Mucosa of descending colon (tissue), 3 donors: ENCODE measurements around the gene LIFR. TPM values are rescaled to one million over a fixed set of nuclear protein-coding genes. Genes with fewer than 3 reads are reported as not detected.

Experiments used
- ATAC-seq: fragments of 200-7000 bp; cut with Tn5 transposase; one replicate; pipeline ENCODE4 v1.9.1; 2020; ENCODE audit warnings: mild to moderate bottlenecking, moderate library complexity
- DNase-seq, 3 donors: peaks; one replicate each; pipeline ENCODE4 v3.0.0-alpha.2; 2020
- H3K36me3 ChIP-seq: fragments of 200-600 bp; one replicate; pipeline ENCODE4 v1.8.0; 2021; ENCODE audit warnings: low read depth, mild to moderate bottlenecking
- H3K4me1 ChIP-seq: fragments of 200-600 bp; one replicate; pipeline ENCODE4 v1.8.0; 2021; ENCODE audit warnings: low read depth, mild to moderate bottlenecking
- H3K4me3 ChIP-seq: fragments of 200-600 bp; one replicate; pipeline ENCODE4 v1.8.0; 2021; ENCODE audit warnings: mild to moderate bottlenecking
- H3K9me3 ChIP-seq: fragments of 200-600 bp; one replicate; pipeline ENCODE4 v1.8.0; 2021; ENCODE audit warnings: mild to moderate bottlenecking
- intact Hi-C, 2 donors: fragments of 100-400 bp; cut with DNase I in 1 of 2; cut with micrococcal nuclease in 1 of 2; formaldehyde crosslinking; loops; one replicate each; pipeline versions ENCODE4 v1.11.0 to v1.11.1; 2022; cut with DNase I, micrococcal nuclease
- total RNA-seq, 3 donors: library from RNA; stranded (reverse); fragmentation: NEBNext Ultra II Directional in 2 of 3; extraction: Animal tissue kit (Norgen Biotek cat#: 25700) in 2 of 3; gene quantifications; one replicate each; pipeline versions ENCODE4 v1.2.1 to v1.2.4, GENCODE V29; 2021 to 2023
- TF ChIP-seq, protein P1 (sequence below): fragments of 200-600 bp; IDR thresholded peaks from one replicate; pipeline ENCODE4 v1.8.0; 2022; ENCODE audit warnings: antibody characterized with exemption, mild to moderate bottlenecking
- donor health status: DM: no; HTN: no; CAD: no; lungs with moderate emphysema.
- donor health status: DM: no; HTN: no; CAD: no.
- donor health status: DM: no; HTN: yes; CAD: no.

The LIFR gene
- total RNA-seq, 3 donors from 2014 or later: 9.5 to 28.9 (median 13.1) TPM

- no peaks in the 10 kb centered on the region for H3K36me3 ChIP-seq
- intact Hi-C loops: no loop called here
- TF ChIP-seq, protein P1, sequence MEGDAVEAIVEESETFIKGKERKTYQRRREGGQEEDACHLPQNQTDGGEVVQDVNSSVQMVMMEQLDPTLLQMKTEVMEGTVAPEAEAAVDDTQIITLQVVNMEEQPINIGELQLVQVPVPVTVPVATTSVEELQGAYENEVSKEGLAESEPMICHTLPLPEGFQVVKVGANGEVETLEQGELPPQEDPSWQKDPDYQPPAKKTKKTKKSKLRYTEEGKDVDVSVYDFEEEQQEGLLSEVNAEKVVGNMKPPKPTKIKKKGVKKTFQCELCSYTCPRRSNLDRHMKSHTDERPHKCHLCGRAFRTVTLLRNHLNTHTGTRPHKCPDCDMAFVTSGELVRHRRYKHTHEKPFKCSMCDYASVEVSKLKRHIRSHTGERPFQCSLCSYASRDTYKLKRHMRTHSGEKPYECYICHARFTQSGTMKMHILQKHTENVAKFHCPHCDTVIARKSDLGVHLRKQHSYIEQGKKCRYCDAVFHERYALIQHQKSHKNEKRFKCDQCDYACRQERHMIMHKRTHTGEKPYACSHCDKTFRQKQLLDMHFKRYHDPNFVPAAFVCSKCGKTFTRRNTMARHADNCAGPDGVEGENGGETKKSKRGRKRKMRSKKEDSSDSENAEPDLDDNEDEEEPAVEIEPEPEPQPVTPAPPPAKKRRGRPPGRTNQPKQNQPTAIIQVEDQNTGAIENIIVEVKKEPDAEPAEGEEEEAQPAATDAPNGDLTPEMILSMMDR: no peak
Observed at GRCh38 chr5:38483805-38484398, 72.5 kb downstream of the LIFR start.

GRCh38 chr5:38479315-38479904 is 77.0 kb downstream of the LIFR start:
- H3K9me3 ChIP-seq: no peaks in the 10 kb centered on the region
- H3K4me3 ChIP-seq: no peak overlapping the region
- intact Hi-C loops: no loop called here
- H3K4me1 ChIP-seq: no peaks in the 10 kb centered on the region
- peak; percentile 31 for ATAC-seq
- H3K36me3 ChIP-seq: no peaks in the 10 kb centered on the region
- TF ChIP-seq, protein P1: no peak
- no peak for DNase-seq

More at GRCh38 chr5:38483805-38484398, 72.5 kb downstream of the LIFR start:
- Histone ChIP-seq H3K4me1 (no peaks in the 10 kb centered on the region), H3K4me3 (no peak overlapping the region), H3K9me3 (no peaks in the 10 kb centered on the region)
- ATAC-seq: no peak
- DNase-seq: no peak

- H3K36me3 ChIP-seq: no peaks in the 10 kb centered on the region
- ATAC-seq: no peak
- DNase-seq: no peak
- no peaks in the 10 kb centered on the region for H3K4me1 ChIP-seq
- intact Hi-C loops: no loop called here
- no peak overlapping the region for H3K4me3 ChIP-seq
- no peaks in the 10 kb centered on the region for H3K9me3 ChIP-seq
- TF ChIP-seq, protein P1: no peak
Observed at GRCh38 chr5:38478878-38479277, 77.6 kb downstream of the LIFR start.

GRCh38 chr5:38478166-38478565 is 78.3 kb downstream of the LIFR start:
- Histone ChIP-seq H3K4me3 (no peak overlapping the region), H3K36me3 (no peaks in the 10 kb centered on the region), H3K9me3 (no peaks in the 10 kb centered on the region), H3K4me1 (no peaks in the 10 kb centered on the region)
- ATAC-seq (no peak), DNase-seq (no peak)
- intact Hi-C loops: no loop called here
- TF ChIP-seq, protein P1: no peak

GRCh38 chr5:38473008-38473407 is 83.4 kb downstream of the LIFR start:
- no peaks in the 10 kb centered on the region for H3K36me3 ChIP-seq
- TF ChIP-seq, protein P1: no peak
- peaks cover 2% of the 10 kb centered on the region for H3K4me1 ChIP-seq
- H3K4me3 ChIP-seq: no peak overlapping the region
- ATAC-seq: no peak
- intact Hi-C loops: no loop called here
- DNase-seq: no peak
- no peaks in the 10 kb centered on the region for H3K9me3 ChIP-seq
